DND-41 (cell line): ENCODE results near the gene PGBD4.

Experiments
- ATAC-seq: fragments of 200-7000 bp; cut with Tn5 transposase; 3 replicates; pipeline ENCODE4 v1.9.1; 2021; ENCODE audit warnings: low read depth; ENCODE audit not compliant: insufficient read depth
- DNase-seq: peaks from one replicate; pipeline ENCODE4 v3.0.0-alpha.2; 2020
- H2AFZ ChIP-seq: 2 replicates; pipeline ENCODE4 v1.6.0; 2012; ENCODE audit warnings: low read depth, low read length
- H3K27ac ChIP-seq: 2 replicates; pipeline ENCODE4 v1.5.1; 2012; ENCODE audit warnings: low read length, inconsistent platforms
- H3K27me3 ChIP-seq: fragments of 200-600 bp; sonication (generic); 2 replicates; pipeline ENCODE4 v1.6.0; 2012; ENCODE audit warnings: low read length, mild to moderate bottlenecking, inconsistent platforms; ENCODE audit not compliant: insufficient read depth, poor library complexity
- H3K36me3 ChIP-seq: 2 replicates; pipeline ENCODE4 v1.5.1; 2012; ENCODE audit warnings: low read length, inconsistent platforms; ENCODE audit not compliant: insufficient read depth
- H3K4me1 ChIP-seq: 2 replicates; pipeline ENCODE4 v1.5.1; 2012; ENCODE audit warnings: mild to moderate bottlenecking, low read length; ENCODE audit not compliant: insufficient read depth
- H3K4me2 ChIP-seq: 2 replicates; pipeline ENCODE4 v1.6.0; 2012; ENCODE audit warnings: mild to moderate bottlenecking, moderate library complexity, low read length, inconsistent platforms; ENCODE audit not compliant: insufficient read depth
- H3K4me3 ChIP-seq, 2 experiments: fragments of 200-600 bp in 1 of 2; shearing (Covaris generic) in 1 of 2; 2 replicates each; pipeline ENCODE4 v1.5.1; 2012 to 2016; ENCODE audit warnings: inconsistent platforms in 2 of 2, low read length in 2 of 2, mild to moderate bottlenecking in 2 of 2, low read depth in 1 of 2, moderate library complexity in 1 of 2
- H3K79me2 ChIP-seq: 2 replicates; pipeline ENCODE4 v1.6.0; 2012; ENCODE audit warnings: low read length, inconsistent platforms; ENCODE audit not compliant: insufficient read depth
- H3K9ac ChIP-seq: 2 replicates; pipeline ENCODE4 v1.6.0; 2012; ENCODE audit warnings: low read depth, mild to moderate bottlenecking, inconsistent platforms, low read length, moderate library complexity
- H3K9me3 ChIP-seq: 2 replicates; pipeline ENCODE4 v1.5.1; 2012; ENCODE audit warnings: low read length, moderate library complexity, mild to moderate bottlenecking, inconsistent platforms; ENCODE audit not compliant: insufficient read depth, severe bottlenecking
- H4K20me1 ChIP-seq: 2 replicates; pipeline ENCODE4 v1.6.0; 2012; ENCODE audit warnings: low read length; ENCODE audit not compliant: insufficient read depth
- CTCF ChIP-seq: IDR thresholded peaks from 2 replicates; pipeline ENCODE4 v1.5.1; 2012; ENCODE audit warnings: borderline replicate concordance, low read length, moderate library complexity, mild to moderate bottlenecking; ENCODE audit not compliant: poor library complexity, severe bottlenecking; ENCODE audit errors: extremely low read depth
- EZH2 ChIP-seq: IDR thresholded peaks from 3 replicates; pipeline ENCODE4 v1.6.1; 2012; ENCODE audit warnings: borderline replicate concordance, low read depth, mild to moderate bottlenecking, moderate library complexity, low read length, inconsistent platforms; ENCODE audit not compliant: severe bottlenecking

PGBD4 gene

DNA sequence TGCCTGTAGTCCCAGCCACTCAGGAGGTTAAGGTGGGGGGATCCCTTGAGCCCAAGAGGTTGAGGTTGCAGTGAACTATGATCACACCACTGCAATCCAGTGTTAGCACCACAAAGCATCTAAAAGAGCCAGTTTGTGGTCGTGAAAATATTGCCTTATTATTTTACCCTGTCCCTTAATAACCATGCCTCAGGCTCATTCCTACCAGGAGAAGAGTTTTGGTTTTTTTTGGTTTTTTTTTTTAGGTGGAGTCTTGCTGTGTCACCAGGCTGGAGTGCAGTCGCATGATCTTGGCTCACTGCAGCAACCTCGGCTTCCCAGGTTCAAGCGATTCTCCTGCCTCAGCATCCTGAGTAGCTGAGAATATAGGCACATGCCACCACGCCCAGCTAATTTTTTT is 45.0 kb upstream of the PGBD4 start:
- TF ChIP-seq EZH2 (no peak), CTCF (no peak)
- Histone ChIP-seq H3K27ac (no peak overlapping the region), H3K9ac (no peak overlapping the region), H3K79me2 (no peaks in the 10 kb centered on the region), H3K4me3 (no peak overlapping the region), H2AFZ (no peak overlapping the region), H3K36me3 (no peaks in the 10 kb centered on the region), H4K20me1 (no peaks in the 10 kb centered on the region), H3K4me2 (no peak overlapping the region), H3K27me3 (no peaks in the 10 kb centered on the region), H3K9me3 (no peaks in the 10 kb centered on the region), H3K4me1 (no peaks in the 10 kb centered on the region)
- ATAC-seq (no peak), DNase-seq (no peak)

- H3K27me3 ChIP-seq = no peaks in the 10 kb centered on the region
- no peaks in the 10 kb centered on the region for H4K20me1 ChIP-seq
- H3K27ac ChIP-seq = no peak overlapping the region
- no peaks in the 10 kb centered on the region for H3K9me3 ChIP-seq
- H3K36me3 ChIP-seq = no peaks in the 10 kb centered on the region
- H3K4me2 ChIP-seq = no peak overlapping the region
- H3K79me2 ChIP-seq = no peaks in the 10 kb centered on the region
- ATAC-seq = no peak
- H3K4me1 ChIP-seq = no peaks in the 10 kb centered on the region
- DNase-seq = no peak
- H2AFZ ChIP-seq = no peak overlapping the region
- H3K4me3 ChIP-seq = no peak overlapping the region
- TF ChIP-seq EZH2 = no peak
- TF ChIP-seq CTCF = no peak
- no peak overlapping the region for H3K9ac ChIP-seq
Measured at GRCh38 chr15:34059476-34059875, 42.4 kb upstream of the PGBD4 start.

DNA sequence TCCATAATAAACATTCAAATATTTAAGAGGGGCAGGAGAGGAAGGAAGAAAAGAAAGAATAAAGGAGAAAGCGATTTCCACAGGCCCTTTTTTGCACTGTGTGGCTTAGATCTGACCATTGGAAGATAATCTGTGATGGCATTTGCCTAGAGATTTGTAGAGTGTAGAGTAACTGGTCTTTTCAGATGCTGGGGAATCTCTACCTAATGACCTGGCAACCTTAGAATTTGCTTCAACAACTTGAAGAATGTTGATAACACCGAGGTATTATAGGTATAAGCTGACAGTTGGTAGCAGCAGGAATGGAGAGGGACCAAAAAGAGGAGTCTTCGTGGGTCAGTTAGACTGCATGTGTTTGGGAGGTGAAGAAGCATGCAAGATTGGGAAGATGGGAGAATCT is 41.9 kb upstream of the PGBD4 start:
- Histone ChIP-seq H3K79me2 (no peaks in the 10 kb centered on the region), H3K9ac (no peak overlapping the region), H4K20me1 (no peaks in the 10 kb centered on the region), H3K4me3 (no peak overlapping the region), H2AFZ (no peak overlapping the region), H3K4me2 (no peak overlapping the region), H3K9me3 (no peaks in the 10 kb centered on the region), H3K4me1 (no peaks in the 10 kb centered on the region), H3K36me3 (no peaks in the 10 kb centered on the region), H3K27me3 (no peaks in the 10 kb centered on the region), H3K27ac (no peak overlapping the region)
- DNase-seq (no peak), ATAC-seq (no peak)
- TF ChIP-seq CTCF (no peak), EZH2 (no peak)

GRCh38 chr15:34064438-34064837 is 37.4 kb upstream of the PGBD4 start:
- no peak overlapping the region for H3K4me3 ChIP-seq
- no peak overlapping the region for H3K9ac ChIP-seq
- no peaks in the 10 kb centered on the region for H3K27me3 ChIP-seq
- no peak overlapping the region for H3K4me2 ChIP-seq
- H4K20me1 ChIP-seq = no peaks in the 10 kb centered on the region
- no peak overlapping the region for H2AFZ ChIP-seq
- H3K79me2 ChIP-seq = no peaks in the 10 kb centered on the region
- H3K4me1 ChIP-seq = no peaks in the 10 kb centered on the region
- no peaks in the 10 kb centered on the region for H3K9me3 ChIP-seq
- DNase-seq = no peak
- no peak for TF ChIP-seq EZH2
- TF ChIP-seq CTCF = no peak
- H3K36me3 ChIP-seq = no peaks in the 10 kb centered on the region
- ATAC-seq = no peak
- no peak overlapping the region for H3K27ac ChIP-seq
